Naive B cell (primary cell): Measurements from ENCODE around the gene MSH5. TPM values are rescaled to one million over a fixed set of nuclear protein-coding genes. Genes with fewer than 3 reads are reported as not detected.
A peak's percentile ranks its signal among the peaks of the same experiment; 100 is the strongest.

Experiments
- ATAC-seq, 2 donors: fragments of 150-1000 bp; cut with Tn5 transposase; 2 replicates each; pipeline ENCODE4 v1.10.0; 2021; ENCODE audit warnings: low read depth in 2 of 2, mild to moderate bottlenecking in 2 of 2, moderate library complexity in 2 of 2
- DNase-seq: peaks from one replicate; pipeline ENCODE4 v3.0.0; 2022
- H3K27ac Mint-ChIP-seq, 6 donors: one replicate each; pipeline ENCODE4 v1.8.0; 2020 to 2022; ENCODE audit warnings: mild to moderate bottlenecking in 6 of 6, mixed read lengths in 6 of 6, moderate library complexity in 5 of 6, inconsistent platforms in 2 of 6
- H3K27me3 Mint-ChIP-seq, 3 donors: one replicate each; pipeline ENCODE4 v1.8.0; 2021 to 2022; ENCODE audit warnings: mixed read lengths in 3 of 3, mild to moderate bottlenecking in 1 of 3
- H3K36me3 Mint-ChIP-seq, 2 donors: one replicate each; pipeline ENCODE4 v1.8.0; 2020 to 2022; ENCODE audit warnings: mixed read lengths in 2 of 2, inconsistent platforms in 1 of 2, mild to moderate bottlenecking in 1 of 2
- H3K4me1 Mint-ChIP-seq, 3 donors: one replicate each; pipeline ENCODE4 v1.8.0; 2020 to 2022; ENCODE audit warnings: mixed read lengths in 3 of 3, inconsistent platforms in 1 of 3, mild to moderate bottlenecking in 1 of 3, moderate library complexity in 1 of 3
- H3K4me3 Mint-ChIP-seq, 8 donors: one replicate each; pipeline ENCODE4 v1.8.0; 2020 to 2022; ENCODE audit warnings: mild to moderate bottlenecking in 8 of 8, mixed read lengths in 8 of 8, moderate library complexity in 8 of 8, inconsistent platforms in 2 of 8
- H3K9me3 Mint-ChIP-seq, 7 donors: one replicate each; pipeline ENCODE4 v1.8.0; 2020 to 2022; ENCODE audit warnings: mixed read lengths in 7 of 7, mild to moderate bottlenecking in 5 of 7, inconsistent platforms in 2 of 7, moderate library complexity in 1 of 7
- polyA plus RNA-seq, 6 donors: library from polyadenylated mRNA; unstranded; fragments of 300-500 nt; fragmentation: Illumina TruSeq; gene quantifications; one replicate each; pipeline ENCODE4 v1.2.3, GENCODE V29; 2021; ENCODE audit warnings: low read depth in 6 of 6

The MSH5 gene
- polyA plus RNA-seq, 6 donors from 2014 or later, result 1.9 to 9.3 (median 2.6) TPM; not detected in 1

- no peak for ATAC-seq
- Mint-ChIP-seq H3K4me3 (peak overlapping the region; percentile 94 to 99 (median 99)), H3K27me3 (no peaks in the 10 kb centered on the region), H3K36me3 (peaks cover 9 to 21% of the 10 kb centered on the region in 2 donors), H3K9me3 (no peaks in the 10 kb centered on the region), H3K27ac (peak overlapping the region; percentile 94 to 100 (median 98)), H3K4me1 (peaks cover 66 to 77% (median 71%) of the 10 kb centered on the region in 3 donors)
- peak; percentile 25 for DNase-seq
These were observed 2.4 kb upstream of the MSH5 start for GRCh38 chr6:31737315-31737990.

- ATAC-seq (peak; percentile 37 to 53), DNase-seq (peak; percentile 80)
- H3K27ac Mint-ChIP-seq, result peak overlapping the region; percentile 94 to 100 (median 98)
- H3K27me3 Mint-ChIP-seq, result no peaks in the 10 kb centered on the region
- H3K4me3 Mint-ChIP-seq, result peak overlapping the region; percentile 94 to 99 (median 99)
- peaks cover 66 to 75% (median 69%) of the 10 kb centered on the region in 3 donors for H3K4me1 Mint-ChIP-seq
- H3K36me3 Mint-ChIP-seq, result peaks cover 6 to 16% of the 10 kb centered on the region in 2 donors
- H3K9me3 Mint-ChIP-seq, result no peaks in the 10 kb centered on the region
These were observed 1.5 kb upstream of the MSH5 start for GRCh38 chr6:31737991-31738979.

- peaks cover 4% of the 10 kb centered on the region in 2 donors for H3K36me3 Mint-ChIP-seq
- no peaks in the 10 kb centered on the region for H3K27me3 Mint-ChIP-seq
- ATAC-seq (peak; percentile 3), DNase-seq (no peak)
- H3K9me3 Mint-ChIP-seq, result no peaks in the 10 kb centered on the region
- peak overlapping the region; percentile 94 to 100 (median 99) for H3K27ac Mint-ChIP-seq
- H3K4me1 Mint-ChIP-seq, result peaks cover 47 to 53% (median 48%) of the 10 kb centered on the region in 3 donors
- peak overlapping the region; percentile 94 to 100 (median 98) for H3K4me3 Mint-ChIP-seq
These were observed 805 bp downstream of the MSH5 start for GRCh38 chr6:31740397-31741223.

GRCh38 chr6:31741815-31742214 lies 2.0 kb downstream of the MSH5 start:
- no peak for ATAC-seq
- H3K4me1 Mint-ChIP-seq, result peaks cover 37 to 47% (median 40%) of the 10 kb centered on the region in 3 donors
- H3K27ac Mint-ChIP-seq, result peak overlapping the region in 3 of 6 donors; percentile 47 to 84 (median 60)

GRCh38 chr6:31742894-31743293 lies 3.1 kb downstream of the MSH5 start:
- Mint-ChIP-seq H3K4me3 (peak overlapping the region in 1 of 8 donors; percentile 94), H3K4me1 (peaks cover 26 to 36% (median 30%) of the 10 kb centered on the region in 3 donors), H3K27me3 (no peaks in the 10 kb centered on the region), H3K9me3 (no peaks in the 10 kb centered on the region), H3K27ac (peak overlapping the region in 1 of 6 donors; percentile 13), H3K36me3 (peaks cover 0 to 4% of the 10 kb centered on the region in 2 donors)
- ATAC-seq (no peak), DNase-seq (no peak)

More at GRCh38 chr6:31741815-31742214, 2.0 kb downstream of the MSH5 start:
- H3K27me3 Mint-ChIP-seq, result no peaks in the 10 kb centered on the region
- H3K9me3 Mint-ChIP-seq, result no peaks in the 10 kb centered on the region
- peaks cover 0 to 4% of the 10 kb centered on the region in 2 donors for H3K36me3 Mint-ChIP-seq
- H3K4me3 Mint-ChIP-seq, result peak overlapping the region in 5 of 8 donors; percentile 82 to 99 (median 94)
- no peak for DNase-seq

- Mint-ChIP-seq H3K9me3 (no peaks in the 10 kb centered on the region), H3K4me3 (peak overlapping the region in 1 of 8 donors; percentile 5), H3K27ac (peak overlapping the region in 2 of 6 donors; percentile 6 to 49), H3K4me1 (peaks cover 11 to 21% (median 14%) of the 10 kb centered on the region in 3 donors), H3K36me3 (peaks cover 0 to 4% of the 10 kb centered on the region in 2 donors), H3K27me3 (no peaks in the 10 kb centered on the region)
- ATAC-seq (no peak), DNase-seq (no peak)
These were observed 4.6 kb downstream of the MSH5 start for GRCh38 chr6:31744422-31744821.

- H3K4me1 Mint-ChIP-seq, result no peaks in the 10 kb centered on the region
- no peaks in the 10 kb centered on the region for H3K9me3 Mint-ChIP-seq
- no peak for DNase-seq
- H3K27me3 Mint-ChIP-seq, result no peaks in the 10 kb centered on the region
- peak overlapping the region in 1 of 6 donors; percentile 22 for H3K27ac Mint-ChIP-seq
- no peak for ATAC-seq
- H3K36me3 Mint-ChIP-seq, result no peaks in the 10 kb centered on the region
- H3K4me3 Mint-ChIP-seq, result peak overlapping the region in 1 of 8 donors; percentile 5
These were observed 9.7 kb downstream of the MSH5 start for GRCh38 chr6:31749301-31750036.

- no peak for ATAC-seq
- no peaks in the 10 kb centered on the region for H3K9me3 Mint-ChIP-seq
- DNase-seq, result no peak
- H3K4me3 Mint-ChIP-seq, result no peak overlapping the region
- no peaks in the 10 kb centered on the region for H3K36me3 Mint-ChIP-seq
- H3K27me3 Mint-ChIP-seq, result no peaks in the 10 kb centered on the region
- H3K27ac Mint-ChIP-seq, result no peak overlapping the region
- no peaks in the 10 kb centered on the region for H3K4me1 Mint-ChIP-seq
These were observed 10.7 kb downstream of the MSH5 start for GRCh38 chr6:31750411-31751022.

- no peak overlapping the region for H3K4me3 Mint-ChIP-seq
- no peak overlapping the region for H3K27ac Mint-ChIP-seq
- ATAC-seq (no peak), DNase-seq (no peak)
- H3K36me3 Mint-ChIP-seq, result peaks cover 0 to under 1% of the 10 kb centered on the region in 2 donors
- H3K27me3 Mint-ChIP-seq, result no peaks in the 10 kb centered on the region
- H3K9me3 Mint-ChIP-seq, result no peaks in the 10 kb centered on the region
- no peaks in the 10 kb centered on the region for H3K4me1 Mint-ChIP-seq
These were observed 13.0 kb downstream of the MSH5 start for GRCh38 chr6:31752739-31753319.

GRCh38 chr6:31758281-31758680 lies 18.5 kb downstream of the MSH5 start:
- Mint-ChIP-seq H3K9me3 (no peaks in the 10 kb centered on the region), H3K4me3 (no peak overlapping the region), H3K4me1 (peaks cover 0 to 10% (median 0%) of the 10 kb centered on the region in 3 donors), H3K27ac (no peak overlapping the region), H3K36me3 (peaks cover 0 to 23% of the 10 kb centered on the region in 2 donors), H3K27me3 (no peaks in the 10 kb centered on the region)
- no peak for ATAC-seq
- DNase-seq, result no peak

- DNase-seq, result no peak
- peaks cover 0 to 23% of the 10 kb centered on the region in 2 donors for H3K36me3 Mint-ChIP-seq
- no peaks in the 10 kb centered on the region for H3K27me3 Mint-ChIP-seq
- no peak overlapping the region for H3K4me3 Mint-ChIP-seq
- ATAC-seq, result no peak
- H3K4me1 Mint-ChIP-seq, result peaks cover 0 to 10% (median 0%) of the 10 kb centered on the region in 3 donors
- no peaks in the 10 kb centered on the region for H3K9me3 Mint-ChIP-seq
- H3K27ac Mint-ChIP-seq, result peak overlapping the region in 2 of 6 donors; percentile 31 to 72
These were observed 21.0 kb downstream of the MSH5 start for GRCh38 chr6:31760790-31761189.
